Measurements from ENCODE around the gene TMEM178A. TPM values are rescaled to one million over a fixed set of nuclear protein-coding genes. Genes with fewer than 3 reads are reported as not detected.

The TMEM178A gene
- total and polyA plus RNA-seq, 7 donors, result 0.10 to 1.6 (median 0.46) TPM

DNA sequence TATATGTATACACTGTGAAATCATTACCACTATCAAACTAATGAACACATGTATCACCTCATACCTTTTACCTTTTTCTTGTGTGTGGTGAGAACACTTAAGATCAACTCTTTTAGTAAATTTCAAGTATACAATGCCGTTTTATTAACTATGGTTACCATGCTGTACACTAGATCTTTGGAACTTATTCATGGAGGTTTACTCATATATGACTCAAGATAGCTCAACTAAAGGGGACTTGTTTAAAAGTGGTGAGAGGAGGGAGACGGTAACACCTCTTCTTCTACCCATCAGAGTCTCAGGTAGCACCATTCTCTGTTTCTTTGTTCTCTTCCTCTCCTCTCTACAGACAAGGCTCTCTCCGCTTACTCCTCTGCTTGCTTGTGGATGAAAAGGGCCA is 36.1 kb upstream of the TMEM178A start:
- Histone ChIP-seq H3K4me3 (no peak overlapping the region), H3K36me3 (ENCODE audit: insufficient read depth in 1 of 2, low read depth in 1 of 2) (no peaks in the 10 kb centered on the region), H3K4me1 (no peaks in the 10 kb centered on the region), H3K27me3 (ENCODE audit: insufficient read depth in 3 of 3, low read length in 2 of 3) (no peaks in the 10 kb centered on the region), H3K27ac (no peak overlapping the region), H3K9me3 (no peaks in the 10 kb centered on the region)
- no peak for ATAC-seq
- TF ChIP-seq, protein P1, sequence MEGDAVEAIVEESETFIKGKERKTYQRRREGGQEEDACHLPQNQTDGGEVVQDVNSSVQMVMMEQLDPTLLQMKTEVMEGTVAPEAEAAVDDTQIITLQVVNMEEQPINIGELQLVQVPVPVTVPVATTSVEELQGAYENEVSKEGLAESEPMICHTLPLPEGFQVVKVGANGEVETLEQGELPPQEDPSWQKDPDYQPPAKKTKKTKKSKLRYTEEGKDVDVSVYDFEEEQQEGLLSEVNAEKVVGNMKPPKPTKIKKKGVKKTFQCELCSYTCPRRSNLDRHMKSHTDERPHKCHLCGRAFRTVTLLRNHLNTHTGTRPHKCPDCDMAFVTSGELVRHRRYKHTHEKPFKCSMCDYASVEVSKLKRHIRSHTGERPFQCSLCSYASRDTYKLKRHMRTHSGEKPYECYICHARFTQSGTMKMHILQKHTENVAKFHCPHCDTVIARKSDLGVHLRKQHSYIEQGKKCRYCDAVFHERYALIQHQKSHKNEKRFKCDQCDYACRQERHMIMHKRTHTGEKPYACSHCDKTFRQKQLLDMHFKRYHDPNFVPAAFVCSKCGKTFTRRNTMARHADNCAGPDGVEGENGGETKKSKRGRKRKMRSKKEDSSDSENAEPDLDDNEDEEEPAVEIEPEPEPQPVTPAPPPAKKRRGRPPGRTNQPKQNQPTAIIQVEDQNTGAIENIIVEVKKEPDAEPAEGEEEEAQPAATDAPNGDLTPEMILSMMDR (IDR thresholded peaks at IDR 0.05), result no peak
- intact Hi-C loops (cut with DNase I), result no loop called here
- WGBS, 3 donors, result 95 to 96% (median 95%) methylated on average over 3 of the region's 3 CpGs
- no peak for DNase-seq

DNA sequence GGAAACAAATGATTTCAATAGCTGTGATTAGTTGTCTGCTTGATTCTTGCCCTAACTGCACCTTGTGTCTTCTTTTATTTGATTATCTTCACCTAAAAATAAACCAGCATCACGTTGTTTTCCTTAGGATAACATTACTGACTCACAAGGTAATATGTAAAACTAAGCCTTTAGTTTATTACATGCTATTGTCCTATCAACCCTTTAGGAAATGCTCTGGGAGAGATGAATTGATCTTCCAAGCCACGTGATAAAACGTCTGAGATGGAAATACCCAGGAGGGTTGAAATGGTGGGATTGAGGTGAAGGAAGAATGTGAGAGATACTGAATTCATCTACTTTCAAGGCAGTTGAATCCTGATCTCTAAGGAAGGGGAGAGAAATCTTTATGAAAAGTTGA is 34.5 kb upstream of the TMEM178A start:
- DNase-seq, result no peak

DNA sequence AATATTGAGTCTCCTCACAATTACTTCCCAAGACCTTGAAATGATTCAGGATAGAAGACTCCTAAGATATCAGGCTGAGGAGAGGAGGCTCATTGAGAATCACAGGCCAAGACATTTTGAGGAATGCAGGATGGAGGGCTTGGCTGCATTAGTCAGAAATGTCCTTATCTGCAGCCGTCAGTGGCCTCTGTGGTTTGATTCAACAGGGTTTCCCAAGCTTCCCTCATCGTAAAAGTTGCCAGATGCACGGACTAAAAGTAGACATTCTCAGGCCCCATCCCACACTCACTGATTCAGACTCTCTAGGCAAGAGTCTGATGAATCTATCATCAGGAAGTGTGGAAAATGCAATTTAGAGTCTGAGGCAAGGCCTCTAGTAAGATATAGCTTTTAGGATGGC is 34.0 kb upstream of the TMEM178A start:
- no peaks in the 10 kb centered on the region for H3K27me3 ChIP-seq (ENCODE audit: insufficient read depth in 3 of 3, low read length in 2 of 3)
- no peak for DNase-seq
- 67 to 77% (median 67%) methylated on average over 3 of the region's 3 CpGs for WGBS, 3 donors
- no peak for ATAC-seq
- H3K9me3 ChIP-seq, result no peaks in the 10 kb centered on the region
- TF ChIP-seq, protein P1 (IDR thresholded peaks at IDR 0.05), result no peak
- no peak overlapping the region for H3K27ac ChIP-seq
- H3K36me3 ChIP-seq (ENCODE audit: insufficient read depth in 1 of 2, low read depth in 1 of 2), result no peaks in the 10 kb centered on the region
- no peak overlapping the region for H3K4me3 ChIP-seq
- H3K4me1 ChIP-seq, result no peaks in the 10 kb centered on the region
- intact Hi-C loops (cut with DNase I), result no loop called here

More for the DNA sequence above, 34.5 kb upstream of the TMEM178A start:
- no peak overlapping the region for H3K4me3 ChIP-seq
- WGBS, 3 donors, result 66 to 73% (median 68%) methylated on average over 3 of the region's 3 CpGs
- H3K27ac ChIP-seq, result no peak overlapping the region
- H3K4me1 ChIP-seq, result no peaks in the 10 kb centered on the region
- H3K36me3 ChIP-seq (ENCODE audit: insufficient read depth in 1 of 2, low read depth in 1 of 2), result no peaks in the 10 kb centered on the region
- H3K9me3 ChIP-seq, result no peaks in the 10 kb centered on the region
- no peaks in the 10 kb centered on the region for H3K27me3 ChIP-seq (ENCODE audit: insufficient read depth in 3 of 3, low read length in 2 of 3)
- intact Hi-C loops (cut with DNase I), result no loop called here
- ATAC-seq, result no peak
- TF ChIP-seq, protein P1 (IDR thresholded peaks at IDR 0.05), result no peak

DNA sequence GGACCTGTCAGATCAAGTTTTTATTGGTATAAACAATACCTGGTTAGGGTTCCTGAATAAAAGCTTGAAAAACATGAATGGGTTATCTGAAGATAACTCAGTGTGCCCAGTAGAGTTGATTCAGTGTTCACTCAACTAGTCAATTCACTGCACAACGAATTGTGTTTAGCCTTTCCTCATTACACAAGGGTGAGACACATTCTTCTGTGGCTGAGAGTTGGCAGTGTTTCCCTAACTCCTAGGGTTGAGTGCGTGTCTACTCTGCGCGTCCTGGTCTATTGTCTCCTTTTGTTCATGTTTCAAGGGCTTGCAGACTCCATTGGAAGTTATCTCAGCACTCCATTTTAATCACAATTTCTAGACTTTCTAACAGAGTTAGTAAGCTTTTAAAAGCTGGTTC is 32.8 kb upstream of the TMEM178A start:
- H3K36me3 ChIP-seq (ENCODE audit: insufficient read depth in 1 of 2, low read depth in 1 of 2), result no peaks in the 10 kb centered on the region
- TF ChIP-seq, protein P1 (IDR thresholded peaks at IDR 0.05), result no peak
- intact Hi-C loops (cut with DNase I), result no loop called here
- no peak for ATAC-seq
- no peak for DNase-seq
- no peaks in the 10 kb centered on the region for H3K4me1 ChIP-seq
- no peak overlapping the region for H3K4me3 ChIP-seq
- H3K9me3 ChIP-seq, result no peaks in the 10 kb centered on the region
- H3K27me3 ChIP-seq (ENCODE audit: insufficient read depth in 3 of 3, low read length in 2 of 3), result no peaks in the 10 kb centered on the region
- H3K27ac ChIP-seq, result no peak overlapping the region
- WGBS, 3 donors, result 84 to 87% (median 85%) methylated on average over 4 of the region's 4 CpGs

DNA sequence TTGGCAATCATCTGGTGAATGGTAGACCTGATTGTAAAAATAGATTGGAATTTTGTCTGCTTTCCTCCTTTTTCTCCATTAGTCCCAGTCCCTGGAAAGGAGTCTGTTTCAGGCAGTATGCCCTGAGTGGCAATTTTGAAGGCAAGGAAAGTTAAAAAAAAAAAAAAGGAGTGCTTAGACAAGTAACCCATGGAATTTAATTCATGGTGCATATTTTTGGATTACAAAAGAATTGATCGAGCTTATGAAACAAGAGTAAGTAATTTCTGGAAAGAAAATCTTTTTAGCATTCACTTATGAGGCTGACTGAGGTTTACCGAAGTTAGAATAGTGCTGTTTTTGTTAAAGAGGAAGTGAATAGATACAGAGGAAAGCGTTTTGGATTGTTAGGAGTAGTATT is 29.4 kb upstream of the TMEM178A start:
- WGBS, 3 donors, result 77 to 82% (median 78%) methylated on average over 3 of the region's 3 CpGs

More for the DNA sequence above, 29.4 kb upstream of the TMEM178A start:
- no peaks in the 10 kb centered on the region for H3K9me3 ChIP-seq
- H3K4me3 ChIP-seq, result no peak overlapping the region
- H3K27me3 ChIP-seq (ENCODE audit: insufficient read depth in 3 of 3, low read length in 2 of 3), result no peaks in the 10 kb centered on the region
- H3K27ac ChIP-seq, result no peak overlapping the region
- DNase-seq, result no peak
- TF ChIP-seq, protein P1 (IDR thresholded peaks at IDR 0.05), result no peak
- H3K4me1 ChIP-seq, result peaks cover 9% of the 10 kb centered on the region
- intact Hi-C loops (cut with DNase I), result no loop called here
- no peak for ATAC-seq
- H3K36me3 ChIP-seq (ENCODE audit: insufficient read depth in 1 of 2, low read depth in 1 of 2), result no peaks in the 10 kb centered on the region
